Measurements from ENCODE around the gene ASB17. TPM values are rescaled to one million over a fixed set of nuclear protein-coding genes. Genes with fewer than 3 reads are reported as not detected.
"Not testable (repeated sequence)": the region's sequence is repeated elsewhere in the genome, so short reads cannot be mapped to it uniquely, and the experiment has no call there.

Gene ASB17
- not detected in 2 replicates for total RNA-seq
- not detected for polyA plus RNA-seq (2012)

GRCh38 chr1:75932304-75932703 is at the start of gene ASB17:
Gene ASB17 (minus strand): TSS chr1:75932404. CDS start chr1:75932291, 113 bp downstream.
- DNase-seq (ENCODE audit: low read depth): no peak

DNA sequence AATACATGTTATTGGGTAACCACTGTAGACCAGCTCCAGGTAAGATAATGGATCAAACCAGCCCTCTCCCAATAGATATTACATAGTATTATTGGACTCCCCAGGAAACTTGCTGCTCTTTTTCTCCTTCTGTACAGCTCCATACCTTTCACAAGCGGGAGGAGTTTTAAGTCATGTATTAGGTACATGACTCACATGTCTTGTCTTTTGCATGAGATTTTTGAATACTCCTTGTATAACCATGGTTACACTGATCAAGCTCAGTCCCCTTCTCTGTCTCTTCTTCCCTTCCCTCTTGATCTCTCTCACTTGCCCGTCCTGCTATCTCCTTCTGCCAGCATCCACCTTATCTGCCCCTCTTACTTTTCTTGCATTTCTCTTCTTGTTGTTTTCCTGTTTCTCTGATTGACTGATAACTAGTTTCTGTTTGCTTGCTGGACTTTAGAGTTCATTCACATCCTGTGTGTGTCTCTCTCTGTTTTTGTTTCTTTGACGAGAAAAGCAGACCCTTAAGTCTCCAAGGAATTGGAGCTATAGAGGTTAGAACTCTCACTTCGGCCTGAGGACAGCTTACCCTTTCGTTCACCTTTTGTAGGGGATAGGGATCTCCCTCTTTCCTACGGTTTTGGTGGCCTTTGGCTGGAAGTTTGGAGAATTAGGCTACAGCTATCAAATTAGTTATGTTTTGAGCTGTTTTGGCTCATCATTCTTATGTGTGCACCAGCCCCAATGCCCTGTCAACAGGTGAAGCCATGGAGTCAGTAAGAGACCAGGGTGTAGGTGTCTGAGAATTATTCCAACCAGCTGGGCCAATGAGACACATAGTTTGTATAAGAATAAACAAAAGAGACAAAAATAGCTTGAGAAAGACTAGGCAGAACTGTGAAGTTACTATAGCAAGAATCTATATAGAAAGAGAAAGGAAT is 49.0 kb upstream of the ASB17 start:
- no peak for DNase-seq (ENCODE audit: low read depth)

GRCh38 chr1:75970631-75971030 is 38.4 kb upstream of the ASB17 start:
- no peak for DNase-seq (ENCODE audit: low read depth)

GRCh38 chr1:75969550-75969949 is 37.3 kb upstream of the ASB17 start:
- DNase-seq (ENCODE audit: low read depth): no peak

DNA sequence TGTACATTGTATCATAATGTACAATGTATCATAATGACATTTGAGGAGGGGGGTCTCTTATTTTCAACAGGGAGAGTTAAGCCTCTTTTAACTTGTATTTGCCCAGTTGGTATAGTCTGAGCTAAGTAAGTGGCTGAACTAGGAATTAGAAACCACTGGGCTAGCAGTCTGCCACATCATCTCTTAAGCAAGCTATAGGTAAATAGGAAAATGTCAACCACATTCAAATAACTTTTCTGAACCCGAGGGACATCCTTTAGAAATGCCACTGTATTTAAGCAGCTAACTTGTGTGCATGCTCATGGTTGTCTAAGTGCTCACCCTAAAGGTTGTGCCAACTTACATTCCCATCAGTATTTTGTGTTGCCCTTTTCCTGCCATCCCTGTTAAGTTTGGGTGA is 35.5 kb upstream of the ASB17 start:
- no peak for DNase-seq (ENCODE audit: low read depth)

DNA sequence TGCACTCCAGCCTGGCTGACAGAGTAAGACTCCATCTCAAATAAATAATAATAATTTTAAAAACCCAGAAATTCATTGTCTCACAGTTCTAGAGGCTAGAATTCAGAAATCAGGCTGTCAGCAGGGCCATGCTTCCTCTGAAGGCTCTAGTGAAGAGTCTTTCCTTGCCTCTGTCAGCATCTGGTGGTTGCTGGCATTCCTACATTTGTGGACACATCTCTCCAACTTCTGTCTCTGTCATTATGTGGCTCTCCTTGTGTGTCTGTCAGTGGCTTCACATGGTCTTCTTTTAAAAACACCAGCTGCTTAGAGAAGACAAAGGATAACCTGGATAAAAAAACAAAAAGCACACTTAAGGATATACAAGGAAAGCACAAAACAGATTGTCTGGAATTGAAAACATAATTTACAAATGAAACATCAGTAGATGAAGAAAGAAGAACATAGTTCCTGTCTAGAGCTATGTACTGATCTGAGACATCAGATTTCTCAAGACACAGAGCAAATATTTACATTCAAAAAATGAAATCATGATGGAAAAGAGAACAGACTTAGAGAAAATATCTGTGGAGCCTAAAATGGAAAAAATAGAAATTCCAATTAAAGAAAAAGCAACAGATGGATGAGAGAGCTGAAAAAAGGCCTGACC is 32.7 kb upstream of the ASB17 start:
- DNase-seq (ENCODE audit: low read depth): no peak

GRCh38 chr1:75964110-75964759 is 32.0 kb upstream of the ASB17 start:
- DNase-seq (ENCODE audit: low read depth): not testable (repeated sequence)

DNA sequence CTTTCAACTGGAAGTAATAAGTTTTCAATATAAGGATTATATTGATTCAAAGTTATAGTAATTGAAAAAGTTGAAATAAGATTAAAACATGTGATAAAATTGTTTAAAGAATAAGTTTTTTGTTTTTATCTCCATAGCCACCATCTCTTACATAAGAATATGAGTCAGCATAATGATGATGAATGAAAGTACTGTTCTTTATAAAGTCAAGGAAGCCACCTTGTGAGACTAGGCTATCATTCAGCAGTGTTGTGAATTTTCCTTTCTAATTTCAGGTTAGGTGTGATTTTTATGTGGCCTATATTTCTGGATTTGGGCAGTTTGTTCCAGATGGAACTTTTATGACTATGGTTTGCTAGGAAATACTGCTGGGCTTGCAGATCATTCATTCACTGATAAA is 22.4 kb upstream of the ASB17 start:
- no peak for DNase-seq (ENCODE audit: low read depth)

GRCh38 chr1:75953461-75953860 is 21.3 kb upstream of the ASB17 start:
- DNase-seq (ENCODE audit: low read depth): no peak

- DNase-seq (ENCODE audit: low read depth): no peak
Observed at GRCh38 chr1:75952016-75952415, 19.8 kb upstream of the ASB17 start.

DNA sequence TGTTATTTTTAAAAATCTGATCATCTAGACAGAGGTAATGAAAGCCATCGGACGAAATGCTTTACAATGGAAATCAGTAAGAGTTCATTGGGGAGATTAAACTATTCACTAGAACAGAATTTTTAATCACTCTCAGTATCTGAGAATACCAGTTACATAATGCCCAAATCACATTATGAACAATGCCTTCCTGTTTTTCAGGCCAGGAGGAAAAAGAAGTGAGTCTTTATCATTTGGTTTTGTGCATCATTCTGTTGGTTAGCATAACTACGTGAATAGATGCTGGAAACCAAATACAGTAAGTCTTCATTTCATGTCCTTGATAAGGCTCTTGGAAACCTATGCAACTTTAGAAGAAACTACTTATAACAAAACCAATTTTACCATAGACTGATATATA is 18.0 kb upstream of the ASB17 start:
- no peak for DNase-seq (ENCODE audit: low read depth)

DNA sequence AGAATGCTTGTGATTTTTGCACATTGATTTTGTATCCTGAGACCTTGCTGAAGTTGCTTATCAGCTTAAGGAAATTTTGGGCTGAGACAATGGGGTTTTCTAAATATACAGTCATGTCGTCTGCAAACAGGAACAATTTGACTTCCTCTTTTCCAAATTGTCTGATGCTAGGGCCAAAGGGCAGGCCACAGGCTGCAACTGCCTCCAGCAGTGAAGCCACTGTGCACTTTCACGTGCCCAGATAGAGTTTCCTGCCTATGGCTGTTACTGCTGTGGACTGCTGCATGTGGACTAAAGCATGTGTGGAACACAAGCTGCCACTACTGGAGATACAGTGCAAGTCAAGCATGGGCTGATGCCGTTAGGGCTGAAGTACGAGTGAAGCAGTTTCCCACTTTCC is 10.8 kb upstream of the ASB17 start:
- DNase-seq (ENCODE audit: low read depth): not testable (repeated sequence)

- peak; percentile 6 for DNase-seq (ENCODE audit: low read depth)
Observed at GRCh38 chr1:75937034-75937433, 4.8 kb upstream of the ASB17 start.

GRCh38 chr1:75922698-75923097 is 9.5 kb downstream of the ASB17 start:
- DNase-seq (ENCODE audit: low read depth): no peak

DNA sequence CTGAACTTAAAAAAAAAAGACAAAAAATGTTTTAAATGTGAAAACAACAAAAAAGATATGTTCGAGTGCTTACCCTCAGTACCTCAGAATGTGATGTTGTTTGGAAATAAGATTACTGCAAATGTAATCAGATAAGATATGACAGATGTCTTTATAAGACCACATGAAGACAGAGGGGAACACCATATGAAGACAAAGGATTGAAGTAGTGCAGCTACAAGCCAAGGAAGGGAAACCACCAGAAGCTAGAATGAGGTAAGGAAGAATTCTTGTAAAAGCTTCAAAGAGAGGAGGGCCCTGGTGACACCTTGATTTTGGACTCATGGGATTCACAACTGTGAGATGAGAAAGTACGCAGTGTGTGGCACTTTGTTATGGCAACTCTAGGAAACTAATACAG is 15.4 kb downstream of the ASB17 start:
- DNase-seq (ENCODE audit: low read depth): no peak

GRCh38 chr1:75908717-75909152 is 23.5 kb downstream of the ASB17 start:
- DNase-seq (ENCODE audit: low read depth): peak; percentile 29

DNA sequence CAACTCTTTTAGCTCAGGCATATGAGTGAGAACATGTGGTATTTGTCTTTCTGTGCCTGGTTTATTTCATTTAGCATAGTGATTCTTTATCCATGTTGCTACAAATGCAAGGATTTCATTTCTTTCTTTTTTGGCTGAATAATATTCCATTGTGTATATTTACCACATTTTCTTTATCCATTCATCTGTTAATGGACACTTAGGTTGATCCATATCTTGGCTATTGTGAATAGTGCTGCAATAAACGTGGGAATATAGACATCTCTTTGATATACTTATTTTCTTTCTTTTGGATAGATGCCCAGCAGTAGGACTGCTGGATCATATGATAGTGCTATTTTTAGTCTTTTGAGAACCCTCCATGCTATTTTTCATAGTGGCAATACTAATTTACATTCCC is 30.8 kb downstream of the ASB17 start:
- no peak for DNase-seq (ENCODE audit: low read depth)

DNA sequence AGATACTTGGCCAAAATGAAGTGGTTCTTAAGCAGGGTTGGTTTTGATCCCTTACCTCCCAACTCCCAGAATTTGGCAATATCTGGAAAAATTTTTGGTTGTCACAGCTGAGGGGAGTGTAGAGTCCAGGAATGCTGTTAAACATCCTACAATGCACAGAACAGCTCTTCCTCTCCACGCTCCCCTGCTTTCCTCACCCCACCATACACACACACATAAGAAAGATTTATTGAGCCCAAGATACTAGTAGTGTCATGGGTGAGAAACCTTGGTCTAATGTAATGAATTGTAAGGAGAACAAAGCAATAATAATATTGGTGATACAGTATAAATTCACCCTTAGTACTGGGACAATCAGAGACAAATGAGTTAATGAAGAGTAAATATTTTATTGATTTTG is 47.8 kb downstream of the ASB17 start:
- DNase-seq (ENCODE audit: low read depth): no peak

- DNase-seq (ENCODE audit: low read depth): no peak
Observed at GRCh38 chr1:75879985-75880384, 52.2 kb downstream of the ASB17 start.

GRCh38 chr1:75870951-75871350 is 61.3 kb downstream of the ASB17 start:
- DNase-seq (ENCODE audit: low read depth): no peak

Measured in myocyte (in vitro differentiated cells).